Vagina (tissue), 2 donors: Measurements from ENCODE around the gene IGFBP2. TPM values are rescaled to one million over a fixed set of nuclear protein-coding genes. Genes with fewer than 3 reads are reported as not detected.

Source experiments
- DNase-seq, 2 donors: peaks; one replicate each; pipeline ENCODE4 v3.0.0-alpha.2; 2017; ENCODE audit errors: extremely low spot score in 2 of 2
- H3K27ac ChIP-seq: fragments of 200-600 bp; sonication (generic); one replicate; pipeline ENCODE4 v1.5.1; 2019
- H3K27me3 ChIP-seq: fragments of 200-600 bp; sonication (generic); one replicate; pipeline ENCODE4 v1.5.1; 2019
- H3K36me3 ChIP-seq, 2 donors: fragments of 200-600 bp; sonication (generic); one replicate each; pipeline ENCODE4 v1.5.1; 2017 to 2019
- H3K4me1 ChIP-seq: fragments of 200-600 bp; sonication (generic); one replicate; pipeline ENCODE4 v1.5.1; 2019
- H3K4me3 ChIP-seq, 2 donors: fragments of 200-600 bp; sonication (generic); 1 replicate in 1 of 2; 2 replicates in 1 of 2; pipeline ENCODE4 v1.5.1; 2016 to 2019
- H3K9me3 ChIP-seq: fragments of 200-600 bp; sonication (generic); one replicate; pipeline ENCODE4 v1.5.1; 2019
- CTCF ChIP-seq, 3 experiments: fragments of 450-650 bp in 2 of 3; fragments of 200-600 bp in 1 of 3; sonication (generic) in 1 of 3; IDR thresholded peaks; one replicate each; pipeline ENCODE4 v1.5.1; 2017 to 2019; ENCODE audit warnings: antibody characterized with exemption in 3 of 3, mild to moderate bottlenecking in 2 of 3, moderate library complexity in 2 of 3
- POLR2A ChIP-seq, 2 donors: fragments of 450-650 bp; IDR thresholded peaks; one replicate each; pipeline ENCODE4 v1.6.1; 2017; ENCODE audit warnings: antibody characterized with exemption in 2 of 2, mild to moderate bottlenecking in 2 of 2, moderate library complexity in 2 of 2
- POLR2AphosphoS5 ChIP-seq, 2 donors: sonication (generic); formaldehyde crosslinking; IDR thresholded peaks; one replicate each; pipeline ENCODE4 v1.9.0; 2017; ENCODE audit warnings: antibody characterized with exemption in 2 of 2, mild to moderate bottlenecking in 2 of 2, low read depth in 1 of 2; ENCODE audit not compliant: insufficient read depth in 1 of 2
- intact Hi-C: fragments of 100-400 bp; cut with DNase I; formaldehyde crosslinking; loops from one replicate; pipeline ENCODE4 v1.15.1; 2023
- total RNA-seq: library from RNA; depleted of rRNA; stranded (reverse); fragments of >200 nt; gene quantifications from one replicate; pipeline ENCODE4 v1.2.3, GENCODE V29; 2016

The IGFBP2 gene
- total RNA-seq, 1 donor from 2014 or later, result 82.7 TPM

GRCh38 chr2:216644842-216645635 is 11.8 kb downstream of the IGFBP2 start:
- H3K36me3 ChIP-seq, result no peaks in the 10 kb centered on the region
- H3K4me1 ChIP-seq, result peaks cover 13% of the 10 kb centered on the region
- no peak for DNase-seq
- intact Hi-C loops, result no loop called here
- H3K27ac ChIP-seq, result no peak overlapping the region
- H3K27me3 ChIP-seq, result no peaks in the 10 kb centered on the region
- no peak overlapping the region for H3K4me3 ChIP-seq
- H3K9me3 ChIP-seq, result no peaks in the 10 kb centered on the region
- no peak for TF ChIP-seq CTCF (IDR thresholded peaks at IDR 0.05)
- peak in 1 of 2 donors; percentile 32 for TF ChIP-seq POLR2AphosphoS5 (IDR thresholded peaks at IDR 0.05; ENCODE audit: insufficient read depth in 1 of 2, low read depth in 1 of 2)

GRCh38 chr2:216645636-216645950 is 12.4 kb downstream of the IGFBP2 start:
- no peak overlapping the region for H3K4me3 ChIP-seq
- intact Hi-C loops, result no loop called here
- H3K36me3 ChIP-seq, result no peaks in the 10 kb centered on the region
- H3K27ac ChIP-seq, result no peak overlapping the region
- no peak for DNase-seq
- no peak for TF ChIP-seq POLR2A (IDR thresholded peaks at IDR 0.05)
- TF ChIP-seq POLR2AphosphoS5 (IDR thresholded peaks at IDR 0.05; ENCODE audit: insufficient read depth in 1 of 2, low read depth in 1 of 2), result no peak
- no peaks in the 10 kb centered on the region for H3K27me3 ChIP-seq
- H3K9me3 ChIP-seq, result no peaks in the 10 kb centered on the region
- H3K4me1 ChIP-seq, result peaks cover 13% of the 10 kb centered on the region

- DNase-seq, result no peak
- no peak overlapping the region for H3K27ac ChIP-seq
- TF ChIP-seq POLR2A (IDR thresholded peaks at IDR 0.05) (no peak), CTCF (IDR thresholded peaks at IDR 0.05) (no peak), POLR2AphosphoS5 (IDR thresholded peaks at IDR 0.05; ENCODE audit: insufficient read depth in 1 of 2, low read depth in 1 of 2) (no peak)
- H3K4me1 ChIP-seq, result peaks cover 18% of the 10 kb centered on the region
- no peaks in the 10 kb centered on the region for H3K36me3 ChIP-seq
- no peaks in the 10 kb centered on the region for H3K9me3 ChIP-seq
- intact Hi-C loops, result no loop called here
- H3K27me3 ChIP-seq, result no peaks in the 10 kb centered on the region
- no peak overlapping the region for H3K4me3 ChIP-seq
Observed at GRCh38 chr2:216646116-216646515, 12.9 kb downstream of the IGFBP2 start.

GRCh38 chr2:216648105-216648504 is 14.9 kb downstream of the IGFBP2 start:
- no peak for DNase-seq
- TF ChIP-seq POLR2A (IDR thresholded peaks at IDR 0.05) (no peak), CTCF (IDR thresholded peaks at IDR 0.05) (no peak), POLR2AphosphoS5 (IDR thresholded peaks at IDR 0.05; ENCODE audit: insufficient read depth in 1 of 2, low read depth in 1 of 2) (no peak)
- Histone ChIP-seq H3K9me3 (no peaks in the 10 kb centered on the region), H3K27me3 (no peaks in the 10 kb centered on the region), H3K4me1 (peaks cover 21% of the 10 kb centered on the region), H3K36me3 (no peaks in the 10 kb centered on the region), H3K27ac (no peak overlapping the region), H3K4me3 (no peak overlapping the region)
- intact Hi-C loops, result no loop called here

- H3K27ac ChIP-seq, result no peak overlapping the region
- no peaks in the 10 kb centered on the region for H3K27me3 ChIP-seq
- peaks cover 10% of the 10 kb centered on the region for H3K4me1 ChIP-seq
- no peaks in the 10 kb centered on the region for H3K36me3 ChIP-seq
- H3K4me3 ChIP-seq, result no peak overlapping the region
- no peaks in the 10 kb centered on the region for H3K9me3 ChIP-seq
- no peak for DNase-seq
- intact Hi-C loops, result no loop called here
- TF ChIP-seq POLR2A (IDR thresholded peaks at IDR 0.05) (no peak), CTCF (IDR thresholded peaks at IDR 0.05) (no peak), POLR2AphosphoS5 (IDR thresholded peaks at IDR 0.05; ENCODE audit: insufficient read depth in 1 of 2, low read depth in 1 of 2) (no peak)
Observed at GRCh38 chr2:216649574-216649973, 16.4 kb downstream of the IGFBP2 start.
